HEK293 (cell line): ENCODE measurements around the gene ZDHHC11.

Experiments
- CTCF ChIA-PET: fragments of 350-600 bp; formaldehyde crosslinking; extraction: SDS; loops from one replicate; lab custom pipeline; 2021; ENCODE audit warnings: antibody characterized with exemption; lab: Yijun Ruan, JAX
- POLR2A ChIA-PET: fragments of 300-600 bp; formaldehyde crosslinking; extraction: SDS; loops from one replicate; lab custom pipeline; 2020; ENCODE audit warnings: antibody characterized with exemption, inconsistent platforms; lab: Yijun Ruan, JAX
- H3K27ac ChIP-seq: fragments of 200-500 bp; sonication (Bioruptor generic); 2 replicates; pipeline ENCODE4 v1.5.1; 2014; ENCODE audit warnings: low read depth, low read length, control low read depth, inconsistent platforms; ENCODE audit errors: extremely low read depth
- H3K36me3 ChIP-seq, 2 experiments: fragments of 200-500 bp in 1 of 2; sonication (Bioruptor generic) in 1 of 2; 1 replicate in 1 of 2; 2 replicates in 1 of 2; pipeline ENCODE4 v1.5.1; 2014 to 2017; ENCODE audit warnings: inconsistent platforms in 2 of 2, low read length in 2 of 2; ENCODE audit not compliant: control insufficient read depth in 2 of 2, insufficient read depth in 1 of 2
- H3K4me1 ChIP-seq: fragments of 200-500 bp; sonication (Bioruptor generic); 2 replicates; pipeline ENCODE4 v1.5.1; 2014; ENCODE audit warnings: mild to moderate bottlenecking, low read length, inconsistent platforms; ENCODE audit not compliant: control insufficient read depth, insufficient read depth
- H3K4me3 ChIP-seq: 2 replicates; pipeline ENCODE4 v1.5.1; 2011; ENCODE audit warnings: low read depth, mild to moderate bottlenecking, control low read depth, low read length, moderate library complexity
- H3K9me3 ChIP-seq: fragments of 200-500 bp; sonication (Bioruptor generic); 2 replicates; pipeline ENCODE4 v1.5.1; 2014; ENCODE audit warnings: low read depth, low read length, inconsistent platforms; ENCODE audit not compliant: control insufficient read depth, insufficient read depth
- BCL11A ChIP-seq: fragments of 450-650 bp; formaldehyde crosslinking; IDR thresholded peaks from 2 replicates; pipeline ENCODE4 v1.5.1; 2016; ENCODE audit warnings: low read depth, missing biosample characterization, missing genetic modification characterization
- KLF1 ChIP-seq: fragments of 450-650 bp; formaldehyde crosslinking; IDR thresholded peaks from 2 replicates; pipeline ENCODE4 v1.5.1; 2016; ENCODE audit warnings: missing biosample characterization, missing genetic modification characterization
- KLF16 ChIP-seq: fragments of 450-650 bp; formaldehyde crosslinking; IDR thresholded peaks from 2 replicates; pipeline ENCODE4 v1.5.1; 2017; ENCODE audit warnings: missing biosample characterization, missing genetic modification characterization
- MZF1 ChIP-seq: fragments of 450-650 bp; formaldehyde crosslinking; IDR thresholded peaks from 2 replicates; pipeline ENCODE4 v1.5.1; 2017; ENCODE audit warnings: missing biosample characterization, missing genetic modification characterization, borderline replicate concordance
- RBAK ChIP-seq: fragments of 450-650 bp; formaldehyde crosslinking; IDR thresholded peaks from 2 replicates; pipeline ENCODE4 v1.5.1; 2016; ENCODE audit warnings: missing biosample characterization, missing genetic modification characterization
- WT1 ChIP-seq: fragments of 450-650 bp; formaldehyde crosslinking; IDR thresholded peaks from 2 replicates; pipeline ENCODE4 v1.5.1; 2016; ENCODE audit warnings: missing biosample characterization, missing genetic modification characterization
- ZBTB20 ChIP-seq: fragments of 450-650 bp; formaldehyde crosslinking; IDR thresholded peaks from 2 replicates; pipeline ENCODE4 v1.5.1; 2016; ENCODE audit warnings: missing biosample characterization, missing genetic modification characterization
- ZFP69B ChIP-seq: fragments of 450-650 bp; formaldehyde crosslinking; IDR thresholded peaks from 2 replicates; pipeline ENCODE4 v1.5.1; 2016; ENCODE audit warnings: missing biosample characterization, missing genetic modification characterization
- ZNF146 ChIP-seq: fragments of 450-650 bp; formaldehyde crosslinking; IDR thresholded peaks from 2 replicates; pipeline ENCODE4 v1.5.1; 2016; ENCODE audit warnings: missing biosample characterization, missing genetic modification characterization
- ZNF148 ChIP-seq: fragments of 450-650 bp; formaldehyde crosslinking; IDR thresholded peaks from 2 replicates; pipeline ENCODE4 v1.5.0; 2017; ENCODE audit warnings: missing biosample characterization, missing genetic modification characterization, borderline replicate concordance
- ZNF248 ChIP-seq: fragments of 450-650 bp; formaldehyde crosslinking; IDR thresholded peaks from 2 replicates; pipeline ENCODE4 v1.5.1; 2017; ENCODE audit warnings: missing biosample characterization, missing genetic modification characterization
- ZNF391 ChIP-seq: fragments of 450-650 bp; formaldehyde crosslinking; IDR thresholded peaks from 2 replicates; pipeline ENCODE4 v1.5.1; 2016; ENCODE audit warnings: low read depth, missing biosample characterization, missing genetic modification characterization, borderline replicate concordance
- ZNF398 ChIP-seq: fragments of 450-650 bp; formaldehyde crosslinking; IDR thresholded peaks from 2 replicates; pipeline ENCODE4 v1.5.1; 2017; ENCODE audit warnings: missing biosample characterization, missing genetic modification characterization
- ZNF416 ChIP-seq: fragments of 450-650 bp; formaldehyde crosslinking; IDR thresholded peaks from 2 replicates; pipeline ENCODE4 v1.5.1; 2016; ENCODE audit warnings: missing biosample characterization, missing genetic modification characterization
- ZNF473 ChIP-seq: fragments of 450-650 bp; formaldehyde crosslinking; IDR thresholded peaks from 2 replicates; pipeline ENCODE4 v1.5.1; 2017; ENCODE audit warnings: missing biosample characterization, missing genetic modification characterization
- ZNF530 ChIP-seq: fragments of 450-650 bp; formaldehyde crosslinking; IDR thresholded peaks from 2 replicates; pipeline ENCODE4 v1.5.1; 2016; ENCODE audit warnings: low read depth, missing biosample characterization, missing genetic modification characterization
- ZNF544 ChIP-seq: fragments of 450-650 bp; formaldehyde crosslinking; IDR thresholded peaks from 2 replicates; pipeline ENCODE4 v1.5.0; 2017; ENCODE audit warnings: missing biosample characterization, missing genetic modification characterization
- ZNF548 ChIP-seq: fragments of 450-650 bp; formaldehyde crosslinking; IDR thresholded peaks from 2 replicates; pipeline ENCODE4 v1.5.1; 2016; ENCODE audit warnings: missing biosample characterization, missing genetic modification characterization
- ZNF560 ChIP-seq: fragments of 450-650 bp; formaldehyde crosslinking; IDR thresholded peaks from 2 replicates; pipeline ENCODE4 v1.5.1; 2017; ENCODE audit warnings: missing biosample characterization, missing genetic modification characterization, borderline replicate concordance
- ZNF571 ChIP-seq: fragments of 450-650 bp; formaldehyde crosslinking; IDR thresholded peaks from 2 replicates; pipeline ENCODE4 v1.5.0; 2017; ENCODE audit warnings: missing biosample characterization, missing genetic modification characterization
- ZNF623 ChIP-seq: fragments of 450-650 bp; formaldehyde crosslinking; IDR thresholded peaks from 2 replicates; pipeline ENCODE4 v1.5.1; 2016; ENCODE audit warnings: missing biosample characterization, missing genetic modification characterization
- ZNF677 ChIP-seq: fragments of 450-650 bp; IDR thresholded peaks from 2 replicates; pipeline ENCODE4 v1.5.0; 2018; ENCODE audit warnings: missing biosample characterization, mild to moderate bottlenecking, missing genetic modification characterization, moderate library complexity
- ZNF776 ChIP-seq: fragments of 450-650 bp; formaldehyde crosslinking; IDR thresholded peaks from 2 replicates; pipeline ENCODE4 v1.5.0; 2017; ENCODE audit warnings: missing biosample characterization, missing genetic modification characterization, borderline replicate concordance
- ZNF791 ChIP-seq: fragments of 450-650 bp; formaldehyde crosslinking; IDR thresholded peaks from 2 replicates; pipeline ENCODE4 v1.5.1; 2016; ENCODE audit warnings: missing biosample characterization, missing genetic modification characterization
- ZNF830 ChIP-seq: fragments of 450-650 bp; IDR thresholded peaks from 2 replicates; pipeline ENCODE4 v1.5.0; 2018; ENCODE audit warnings: missing biosample characterization, missing genetic modification characterization, low read depth, mild to moderate bottlenecking, moderate library complexity

ZDHHC11 gene

DNA sequence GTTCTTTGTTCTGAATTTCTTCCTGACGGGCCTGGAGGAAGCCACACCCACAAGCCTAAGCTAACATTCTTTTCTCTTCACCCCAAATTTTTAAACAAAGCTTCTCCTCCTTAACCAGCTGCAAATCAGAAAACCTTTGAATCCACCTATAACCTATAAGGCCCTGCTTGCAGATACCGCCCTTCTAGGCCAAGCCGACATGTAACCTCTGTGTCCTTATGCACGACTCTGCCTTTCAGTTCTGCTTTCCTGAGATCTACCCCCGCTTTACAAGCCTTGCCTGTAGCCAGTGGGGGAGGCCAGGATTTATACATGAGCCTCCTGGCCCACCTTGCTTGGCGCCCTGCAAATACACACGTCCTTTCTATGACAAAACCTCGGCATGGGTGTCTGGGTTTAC, 22.5 kb upstream of the ZDHHC11 start:
- POLR2A ChIA-PET: no interaction called here
- no peaks in the 10 kb centered on the region for H3K4me1 ChIP-seq
- CTCF ChIA-PET: interaction anchor here (0.6 kb wide), 1 partner anchor 209 kb away, joined by 3 read pairs; no protein-coding TSS in a partner anchor
- H3K36me3 ChIP-seq: peaks cover 72 to 100% of the 10 kb centered on the region in 2 experiments
- no peak overlapping the region for H3K27ac ChIP-seq
- no peaks in the 10 kb centered on the region for H3K9me3 ChIP-seq
- no peak overlapping the region for H3K4me3 ChIP-seq
- TF ChIP-seq ZNF548 (tag by site-specific recombination) (no peak), BCL11A (tag by site-specific recombination) (no peak), ZNF776 (tag by site-specific recombination) (no peak), ZNF473 (tag by site-specific recombination) (no peak), ZNF530 (tag by site-specific recombination) (no peak)

- POLR2A ChIA-PET: no interaction called here
- no peaks in the 10 kb centered on the region for H3K9me3 ChIP-seq
- CTCF ChIA-PET: no interaction called here
- no peaks in the 10 kb centered on the region for H3K4me1 ChIP-seq
- peaks cover 69 to 100% of the 10 kb centered on the region in 2 experiments for H3K36me3 ChIP-seq
- no peak overlapping the region for H3K27ac ChIP-seq
- no peak overlapping the region for H3K4me3 ChIP-seq
- TF ChIP-seq ZNF416 (tag by site-specific recombination) (no peak), ZFP69B (no peak), ZNF544 (tag by site-specific recombination) (no peak), ZNF560 (tag by site-specific recombination) (no peak), ZBTB20 (tag by site-specific recombination) (no peak), WT1 (tag by site-specific recombination) (no peak), ZNF830 (tag by site-specific recombination) (no peak), ZNF146 (no peak), ZNF571 (tag by site-specific recombination) (no peak), KLF16 (tag by site-specific recombination) (no peak)
- TF ChIP-seq, all 188 proteins: peak for 0
These were observed 21.5 kb upstream of the ZDHHC11 start for GRCh38 chr5:872301-872700.

- POLR2A ChIA-PET: no interaction called here
- Histone ChIP-seq H3K27ac (no peak overlapping the region), H3K36me3 (peaks cover 65 to 100% of the 10 kb centered on the region in 2 experiments), H3K4me1 (no peaks in the 10 kb centered on the region), H3K4me3 (no peak overlapping the region), H3K9me3 (no peaks in the 10 kb centered on the region)
- CTCF ChIA-PET: no interaction called here
- TF ChIP-seq ZNF791 (tag by site-specific recombination): no peak
- TF ChIP-seq KLF1: no peak
- TF ChIP-seq MZF1: no peak
- no peak for TF ChIP-seq ZNF623 (tag by site-specific recombination)
- no peak for TF ChIP-seq ZNF248 (tag by site-specific recombination)
- no peak for TF ChIP-seq ZNF398 (tag by site-specific recombination)
- TF ChIP-seq WT1 (tag by site-specific recombination): no peak
- no peak for TF ChIP-seq ZNF473 (tag by site-specific recombination)
- TF ChIP-seq ZNF148 (tag by site-specific recombination): no peak
- TF ChIP-seq ZNF677: no peak
- TF ChIP-seq RBAK: no peak
- TF ChIP-seq ZNF391 (tag by site-specific recombination): no peak
These were observed 21.0 kb upstream of the ZDHHC11 start for GRCh38 chr5:871596-872298.
